ENCODE measurements around the gene ERI3.

GRCh38 chr1:44263568-44264450 lies 91.2 kb downstream of the ERI3 start:
- no peak for TF ChIP-seq POLR2AphosphoS5 (IDR thresholded peaks at IDR 0.05; ENCODE audit: low read depth)
- no peak for TF ChIP-seq GABPA (IDR thresholded peaks at IDR 0.05; ENCODE audit: low read depth)
